Pancreas (tissue), 10 donors: Measurements from ENCODE around the gene ZNF462. TPM values are rescaled to one million over a fixed set of nuclear protein-coding genes. Genes with fewer than 3 reads are reported as not detected.

Experiments
- ATAC-seq, 4 donors: fragments of 200-7000 bp; cut with Tn5 transposase; one replicate each; pipeline versions ENCODE4 v1.8.0 to v1.9.1; 2020; ENCODE audit warnings: mild to moderate bottlenecking in 4 of 4, moderate library complexity in 4 of 4
- DNase-seq, 6 donors: peaks; one replicate each; pipeline ENCODE4 v3.0.0-alpha.2; 2020
- FAIRE-seq: peaks from 2 replicates; lab custom pipeline; 2012; peaks lifted over from hg19 to GRCh38; lab: Jason Lieb, UNC
- H3K27ac ChIP-seq, 4 donors: fragments of 200-600 bp; sonication (generic); 1 replicate in 3 of 4; 2 replicates in 1 of 4; pipeline versions ENCODE4 v1.5.0 to v1.8.0; 2020
- H3K27me3 ChIP-seq, 4 donors: fragments of 200-600 bp; one replicate each; pipeline ENCODE4 v1.8.0; 2021
- H3K36me3 ChIP-seq, 3 donors: fragments of 200-600 bp; sonication (generic) in 1 of 3; one replicate each; pipeline versions ENCODE4 v1.5.0 to v1.8.0; 2020 to 2021
- H3K4me1 ChIP-seq, 3 donors: fragments of 200-600 bp; one replicate each; pipeline ENCODE4 v1.8.0; 2021
- H3K4me3 ChIP-seq, 4 donors: fragments of 200-600 bp; sonication (generic) in 2 of 4; one replicate each; pipeline versions ENCODE4 v1.5.0 to v1.8.0; 2020 to 2021
- H3K9me3 ChIP-seq, 4 donors: fragments of 200-600 bp; one replicate each; pipeline ENCODE4 v1.8.0; 2021
- CTCF ChIP-seq, 4 donors: fragments of 200-600 bp; sonication (generic) in 3 of 4; IDR thresholded peaks; one replicate each; pipeline versions ENCODE4 v1.5.0 to v1.8.0; 2021; ENCODE audit warnings: antibody characterized with exemption in 4 of 4
- WGBS, 2 donors: extraction: QIAGEN DNeasy Blood & Tissue Kit; methylation state at CpG; one replicate each; pipeline ENCODE4 v1.1.7; 2013; 5-methylcytosine and 5-hydroxymethylcytosine counted together
- intact Hi-C, 3 donors: fragments of 100-400 bp; cut with DNase I; formaldehyde crosslinking; loops; one replicate each; pipeline versions ENCODE4 v1.11.1 to v1.14.2; 2022
- polyA plus RNA-seq, 2 donors: library from polyadenylated mRNA; stranded (reverse); fragments of 200-250 nt; gene quantifications; one replicate each; pipeline ENCODE4 v1.2.3, GENCODE V29; 2013
- total RNA-seq, 6 donors: library from RNA; stranded (reverse); fragmentation: NEBNext Ultra II Directional in 4 of 6; extraction: Animal tissue kit (Norgen Biotek cat#: 25700) in 4 of 6; gene quantifications; one replicate each; pipeline versions ENCODE4 v1.2.1 to v1.2.4, GENCODE V29; 2021 to 2023
- donor health status: healthy with polysubstance abuse.
- donor health status: DM: no; HTN: no; CAD: no; lungs with moderate emphysema.
- donor health status: DM: no; HTN: no; CAD: no.
- donor health status: control.
- donor health status: control.
- donor health status: Bipolar disorder and iron deficiency.
- donor health status: DM: yes; HTN: yes; CAD: no.
- donor health status: DM: no; HTN: no; CAD: no.
- donor health status: DM: no; HTN: no; CAD: no.
- donor health status: DM: yes; HTN: yes; CAD: no.

ZNF462 gene
- total and polyA plus RNA-seq, 8 donors, result 1.6 to 12.6 (median 3.7) TPM

GRCh38 chr9:106929471-106930177 is 66.7 kb downstream of the ZNF462 start:
- TF ChIP-seq CTCF (IDR thresholded peaks at IDR 0.05), result no peak
- Histone ChIP-seq H3K27me3 (no peaks in the 10 kb centered on the region), H3K4me3 (no peak overlapping the region), H3K4me1 (no peaks in the 10 kb centered on the region), H3K9me3 (no peaks in the 10 kb centered on the region), H3K27ac (no peak overlapping the region), H3K36me3 (no peaks in the 10 kb centered on the region)
- intact Hi-C loops, result no loop called here
- WGBS, 2 donors, result 53 to 54% methylated on average over 11 of the region's 11 CpGs
- FAIRE-seq, result no peak
- peak in 2 of 4 donors; percentile 31 to 42 for ATAC-seq
- DNase-seq, result no peak

GRCh38 chr9:106930477-106930876 is 67.5 kb downstream of the ZNF462 start:
- intact Hi-C loops, result no loop called here
- no peak for TF ChIP-seq CTCF (IDR thresholded peaks at IDR 0.05)
- H3K4me3 ChIP-seq, result no peak overlapping the region
- H3K27me3 ChIP-seq, result no peaks in the 10 kb centered on the region
- FAIRE-seq (no peak), DNase-seq (peak in 1 of 6 donors; percentile 37), ATAC-seq (peak; percentile 66 to 89 (median 87))
- no peaks in the 10 kb centered on the region for H3K9me3 ChIP-seq
- no peaks in the 10 kb centered on the region for H3K36me3 ChIP-seq
- 27% methylated on average over 8 of the region's 8 CpGs for WGBS, 2 donors
- H3K27ac ChIP-seq, result no peak overlapping the region
- no peaks in the 10 kb centered on the region for H3K4me1 ChIP-seq

- H3K4me1 ChIP-seq, result no peaks in the 10 kb centered on the region
- intact Hi-C loops, result no loop called here
- TF ChIP-seq CTCF (IDR thresholded peaks at IDR 0.05), result no peak
- no peak for DNase-seq
- no peaks in the 10 kb centered on the region for H3K9me3 ChIP-seq
- no peaks in the 10 kb centered on the region for H3K36me3 ChIP-seq
- H3K27me3 ChIP-seq, result no peaks in the 10 kb centered on the region
- WGBS, 2 donors, result 63 to 71% methylated on average over 4 of the region's 4 CpGs
- peak in 2 of 4 donors; percentile 24 to 30 for ATAC-seq
- H3K4me3 ChIP-seq, result no peak overlapping the region
- no peak for FAIRE-seq
- H3K27ac ChIP-seq, result no peak overlapping the region
These were observed 68.5 kb downstream of the ZNF462 start for GRCh38 chr9:106931466-106931865.

GRCh38 chr9:106932178-106932577 is 69.2 kb downstream of the ZNF462 start:
- FAIRE-seq, result no peak
- Histone ChIP-seq H3K9me3 (no peaks in the 10 kb centered on the region), H3K36me3 (no peaks in the 10 kb centered on the region), H3K27ac (no peak overlapping the region), H3K4me1 (no peaks in the 10 kb centered on the region), H3K27me3 (no peaks in the 10 kb centered on the region), H3K4me3 (no peak overlapping the region)
- peak in 1 of 6 donors; percentile 42 for DNase-seq
- intact Hi-C loops, result no loop called here
- no peak for TF ChIP-seq CTCF (IDR thresholded peaks at IDR 0.05)
- 78 to 90% methylated on average over 10 of the region's 10 CpGs for WGBS, 2 donors
- ATAC-seq, result no peak

- no peak overlapping the region for H3K4me3 ChIP-seq
- intact Hi-C loops, result no loop called here
- H3K4me1 ChIP-seq, result no peaks in the 10 kb centered on the region
- WGBS, 2 donors, result 89 to 97% methylated on average over 3 of the region's 3 CpGs
- FAIRE-seq (no peak), DNase-seq (no peak), ATAC-seq (no peak)
- H3K27ac ChIP-seq, result no peak overlapping the region
- no peaks in the 10 kb centered on the region for H3K36me3 ChIP-seq
- no peaks in the 10 kb centered on the region for H3K9me3 ChIP-seq
- no peak for TF ChIP-seq CTCF (IDR thresholded peaks at IDR 0.05)
- no peaks in the 10 kb centered on the region for H3K27me3 ChIP-seq
These were observed 69.7 kb downstream of the ZNF462 start for GRCh38 chr9:106932675-106933074.
